Cerebellar nuclear complex (tissue), 1 donor: Measurements from ENCODE around the gene GABRD.

Source experiments
- DNase-seq, 2 experiments: peaks; one replicate each; lab custom pipeline; 2025; lab: John Stamatoyannopoulos, UW

GABRD gene

GRCh38 chr1:1985375-1986050 lies 33.6 kb upstream of the GABRD start:
- DNase-seq = no peak

GRCh38 chr1:1986451-1987141 lies 32.5 kb upstream of the GABRD start:
- no peak for DNase-seq

- no peak for DNase-seq
Measured at GRCh38 chr1:1987142-1987510, 32.0 kb upstream of the GABRD start.

- no peak for DNase-seq
Measured at GRCh38 chr1:1988061-1988945, 30.8 kb upstream of the GABRD start.

- DNase-seq = no peak
Measured at GRCh38 chr1:1989102-1989542, 30.0 kb upstream of the GABRD start.

- no peak for DNase-seq
Measured at GRCh38 chr1:1989789-1990188, 29.4 kb upstream of the GABRD start.

- no peak for DNase-seq
Measured at GRCh38 chr1:1990222-1990621, 28.9 kb upstream of the GABRD start.

- no peak for DNase-seq
Measured at GRCh38 chr1:1994536-1994935, 24.6 kb upstream of the GABRD start.

GRCh38 chr1:1996207-1996651 lies 22.9 kb upstream of the GABRD start:
- DNase-seq = no peak

- no peak for DNase-seq
Measured at GRCh38 chr1:1997576-1997975, 21.6 kb upstream of the GABRD start.

- no peak for DNase-seq
Measured at GRCh38 chr1:2000432-2000831, 18.7 kb upstream of the GABRD start.

GRCh38 chr1:2000850-2001249 lies 18.3 kb upstream of the GABRD start:
- no peak for DNase-seq

GRCh38 chr1:2001773-2002411 lies 17.3 kb upstream of the GABRD start:
- DNase-seq = no peak

GRCh38 chr1:2003541-2004131 lies 15.5 kb upstream of the GABRD start, which contains the start of gene CFAP74:
Gene CFAP74, minus strand, starts transcription at chr1:2003786. Its CDS starts 12,830 bp downstream, at chr1:1990956.
- DNase-seq = no peak

- no peak for DNase-seq
Measured at GRCh38 chr1:2004856-2005255, 14.3 kb upstream of the GABRD start.

GRCh38 chr1:2009101-2010053 lies 9.8 kb upstream of the GABRD start:
- peak; percentile 65 to 71 for DNase-seq

- no peak for DNase-seq
Measured at GRCh38 chr1:2014181-2014580, 5.0 kb upstream of the GABRD start.

- peak in 1 of 2 experiments; percentile 36 for DNase-seq
Measured at GRCh38 chr1:2014741-2015735, 4.1 kb upstream of the GABRD start.

- DNase-seq = no peak
Measured at GRCh38 chr1:2016123-2016522, 3.0 kb upstream of the GABRD start.
